Measurements from ENCODE around the gene WFDC1.
"Not testable (repeated sequence)": the region's sequence is repeated elsewhere in the genome, so short reads cannot be mapped to it uniquely, and the experiment has no call there.

WFDC1 gene

GRCh38 chr16:84327926-84328505, 33.3 kb downstream of the WFDC1 start:
- no peak for DNase-seq (ENCODE audit: low read depth, low spot score)

GRCh38 chr16:84329016-84329415, 34.3 kb downstream of the WFDC1 start:
- no peak for DNase-seq (ENCODE audit: low read depth, low spot score)

GRCh38 chr16:84329843-84330684, 35.4 kb downstream of the WFDC1 start:
- no peak for DNase-seq (ENCODE audit: low read depth, low spot score)

- DNase-seq (ENCODE audit: low read depth, low spot score): no peak
Measured at GRCh38 chr16:84330685-84331050, 36.0 kb downstream of the WFDC1 start.

GRCh38 chr16:84331998-84332780, 37.5 kb downstream of the WFDC1 start:
- no peak for DNase-seq (ENCODE audit: low read depth, low spot score)

- DNase-seq (ENCODE audit: low read depth, low spot score): no peak
Measured at GRCh38 chr16:84332975-84333684, 38.5 kb downstream of the WFDC1 start.

GRCh38 chr16:84334058-84334457, 39.4 kb downstream of the WFDC1 start:
- DNase-seq (ENCODE audit: low read depth, low spot score): no peak

GRCh38 chr16:84334482-84334881, 39.8 kb downstream of the WFDC1 start:
- DNase-seq (ENCODE audit: low read depth, low spot score): no peak

- DNase-seq (ENCODE audit: low read depth, low spot score): not testable (repeated sequence)
Measured at GRCh38 chr16:84337236-84337635, 42.6 kb downstream of the WFDC1 start.

GRCh38 chr16:84339311-84339710, 44.6 kb downstream of the WFDC1 start:
- no peak for DNase-seq (ENCODE audit: low read depth, low spot score)

- no peak for DNase-seq (ENCODE audit: low read depth, low spot score)
Measured at GRCh38 chr16:84339766-84340165, 45.1 kb downstream of the WFDC1 start.

- no peak for DNase-seq (ENCODE audit: low read depth, low spot score)
Measured at GRCh38 chr16:84340325-84341040, 45.8 kb downstream of the WFDC1 start.

- DNase-seq (ENCODE audit: low read depth, low spot score): no peak
Measured at GRCh38 chr16:84341528-84342295, 47.0 kb downstream of the WFDC1 start.

- not testable (repeated sequence) for DNase-seq (ENCODE audit: low read depth, low spot score)
Measured at GRCh38 chr16:84343800-84344199, 49.1 kb downstream of the WFDC1 start.

- DNase-seq (ENCODE audit: low read depth, low spot score): no peak
Measured at GRCh38 chr16:84344781-84345180, 50.1 kb downstream of the WFDC1 start.

- no peak for DNase-seq (ENCODE audit: low read depth, low spot score)
Measured at GRCh38 chr16:84347161-84347560, 52.5 kb downstream of the WFDC1 start.

GRCh38 chr16:84348386-84348888, 53.8 kb downstream of the WFDC1 start:
- DNase-seq (ENCODE audit: low read depth, low spot score): no peak

- DNase-seq (ENCODE audit: low read depth, low spot score): no peak
Measured at GRCh38 chr16:84349862-84350684, 55.4 kb downstream of the WFDC1 start.

GRCh38 chr16:84350685-84351400, 56.2 kb downstream of the WFDC1 start:
- DNase-seq (ENCODE audit: low read depth, low spot score): no peak

Data from activated CD4-positive, CD25-positive, alpha-beta regulatory T cell treated with anti-CD3 and anti-CD28 coated beads, Interleukin-2, amount 50 U/mL, for 16 hours (primary cell).